Measurements from ENCODE around the gene MKLN1. TPM values are rescaled to one million over a fixed set of nuclear protein-coding genes. Genes with fewer than 3 reads are reported as not detected.
A peak's percentile ranks its signal among the peaks of the same experiment; 100 is the strongest.

Gene MKLN1
- total RNA-seq, 8 experiments from 2014 or later: 19.7 to 65.6 (median 30.5) TPM

DNA sequence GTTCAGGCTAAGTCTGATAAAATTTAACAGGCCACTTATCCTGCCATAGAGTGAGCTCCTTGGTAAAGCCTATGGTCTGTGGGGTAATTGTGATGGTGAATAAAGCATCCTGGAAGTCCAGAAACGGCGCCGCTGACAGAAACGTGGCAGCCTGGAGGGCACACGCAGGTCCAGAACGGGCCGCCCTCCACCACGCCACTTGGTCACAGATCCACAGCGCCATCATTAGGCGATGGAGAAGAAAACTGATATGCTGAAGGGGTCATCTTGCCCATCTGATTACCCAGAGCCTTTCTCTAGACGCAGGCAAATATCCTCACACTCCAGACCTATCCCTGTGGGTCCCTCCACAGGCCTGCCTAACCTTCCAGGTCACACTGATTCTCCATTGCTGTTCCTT is 190.9 kb downstream of the MKLN1 start:
- Histone ChIP-seq H3K27ac (no peak overlapping the region), H3K4me3 (no peak overlapping the region), H3K4me1 (replicated peaks in 1 of 2) (peaks cover 0 to 4% of the 10 kb centered on the region in 2 donors)
- whole genome bisulfite sequencing, 10 experiments: 70 to 96% (median 94%) methylated on average over 1 to 11 of the region's 11 CpGs; no CpG with 5 or more reads in 5 of the 10 experiments
- no peak for ATAC-seq (replicated peaks in 6 of 8)
- in situ Hi-C loops (cut with MboI; ENCODE audit: low pct_unique_long_range_greater_than_20kb in 2 of 9, low sequenced_read_pairs in 9 of 9, unreplicated experiment in 9 of 9): loop anchor here in 2 of 9 experiments (10.0 kb wide), 1 partner anchor 136 kb away; no protein-coding TSS in a partner anchor

DNA sequence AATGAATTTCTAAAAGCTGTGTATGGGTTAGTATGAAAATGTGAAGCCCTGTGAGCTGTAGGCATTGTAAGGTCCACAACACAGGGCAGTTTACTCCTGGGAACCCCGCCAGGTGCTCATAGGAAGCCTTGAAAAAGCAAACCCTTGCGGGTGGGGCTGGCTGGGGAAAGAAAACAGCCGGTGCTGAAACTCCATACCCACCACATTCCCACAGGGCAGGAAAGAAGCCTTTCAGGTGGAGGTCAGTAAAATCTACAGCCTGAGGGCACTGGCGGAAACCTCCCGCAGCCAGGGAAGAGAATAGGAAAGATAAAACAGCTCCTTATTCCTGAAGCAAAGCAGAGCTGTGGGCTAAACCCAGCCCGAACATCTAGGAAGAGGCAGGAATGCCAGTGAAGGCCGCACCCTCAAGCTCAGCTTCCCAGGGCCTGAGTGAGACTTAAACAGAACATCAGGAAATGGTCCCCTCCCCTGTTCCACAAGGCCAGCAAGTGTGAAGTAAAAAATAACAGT is 194.0 kb downstream of the MKLN1 start:
- H3K4me1 ChIP-seq (replicated peaks in 1 of 2): peaks cover 4 to 8% of the 10 kb centered on the region in 2 donors
- in situ Hi-C loops (cut with MboI; ENCODE audit: low pct_unique_long_range_greater_than_20kb in 2 of 9, low sequenced_read_pairs in 9 of 9, unreplicated experiment in 9 of 9): no loop called here
- H3K4me3 ChIP-seq: no peak overlapping the region
- ATAC-seq (replicated peaks in 6 of 8): peak in 4 of 8 experiments; percentile 35 to 87 (median 67)
- 36 to 100% (median 77%) methylated on average over 1 to 6 of the region's 7 CpGs; no CpG with 5 or more reads in 3 of the 10 experiments for WGBS, 10 experiments
- H3K27ac ChIP-seq: no peak overlapping the region

DNA sequence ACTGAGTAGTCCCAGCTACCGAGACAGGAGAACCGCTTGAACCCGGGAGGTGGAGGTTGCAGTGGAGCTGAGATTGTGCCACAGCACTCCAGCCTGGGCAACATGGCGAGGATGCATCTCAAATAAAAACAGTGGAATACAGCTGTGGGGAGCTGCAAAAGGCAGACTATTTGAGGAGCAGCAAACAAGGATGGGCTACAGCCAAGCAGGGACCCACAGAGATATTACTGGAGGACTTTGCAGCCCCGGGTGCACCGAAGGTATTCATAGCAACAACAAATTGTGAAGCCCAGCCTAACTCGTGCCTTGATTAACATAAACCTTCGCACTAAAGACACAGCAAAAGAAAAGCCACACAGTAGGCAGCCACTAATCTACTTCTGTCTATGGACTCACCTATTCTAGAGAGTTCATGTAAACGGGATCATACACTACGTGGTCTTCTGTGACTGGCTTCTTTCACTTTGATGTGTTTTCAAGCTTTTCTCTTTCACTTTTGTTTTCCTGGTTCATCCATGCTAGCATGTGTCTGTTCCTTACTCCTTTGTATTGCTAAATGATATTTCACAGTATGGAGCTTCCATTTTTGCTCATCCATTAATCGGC is 194.8 kb downstream of the MKLN1 start:
- Histone ChIP-seq H3K4me1 (replicated peaks in 1 of 2) (peaks cover 4 to 8% of the 10 kb centered on the region in 2 donors), H3K27ac (no peak overlapping the region), H3K4me3 (no peak overlapping the region)
- ATAC-seq (replicated peaks in 6 of 8): peak in 3 of 8 experiments; percentile 6 to 11 (median 8)
- 58 to 94% (median 76%) methylated on average over 1 to 11 of the region's 11 CpGs for WGBS, 10 experiments
- in situ Hi-C loops (cut with MboI; ENCODE audit: low pct_unique_long_range_greater_than_20kb in 2 of 9, low sequenced_read_pairs in 9 of 9, unreplicated experiment in 9 of 9): no loop called here

DNA sequence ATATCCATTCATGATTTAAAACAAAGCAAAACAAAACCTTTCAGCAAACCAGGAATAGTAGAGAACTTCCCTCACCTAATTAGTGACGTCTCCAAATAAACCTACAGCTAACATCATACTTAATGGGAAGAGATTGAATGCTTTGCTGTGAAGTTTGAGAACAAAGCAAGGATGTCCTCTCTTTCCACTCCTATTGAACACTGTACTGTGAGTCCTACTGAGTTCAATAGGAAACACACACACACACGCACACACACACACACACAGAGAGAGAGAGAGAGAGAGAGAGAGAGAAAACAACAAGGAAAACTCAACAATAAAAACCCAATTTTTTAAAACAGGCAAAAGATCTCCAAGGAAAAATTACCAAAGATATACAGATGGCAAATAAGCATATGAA is 196.4 kb downstream of the MKLN1 start:
- no peak overlapping the region for H3K4me3 ChIP-seq
- WGBS, 10 experiments: 78% methylated on average over 2 of the region's 2 CpGs; no CpG with 5 or more reads in 9 of the 10 experiments
- H3K27ac ChIP-seq: no peak overlapping the region
- peaks cover 4 to 8% of the 10 kb centered on the region in 2 donors for H3K4me1 ChIP-seq (replicated peaks in 1 of 2)
- ATAC-seq (replicated peaks in 6 of 8): no peak
- in situ Hi-C loops (cut with MboI; ENCODE audit: low pct_unique_long_range_greater_than_20kb in 2 of 9, low sequenced_read_pairs in 9 of 9, unreplicated experiment in 9 of 9): no loop called here

DNA sequence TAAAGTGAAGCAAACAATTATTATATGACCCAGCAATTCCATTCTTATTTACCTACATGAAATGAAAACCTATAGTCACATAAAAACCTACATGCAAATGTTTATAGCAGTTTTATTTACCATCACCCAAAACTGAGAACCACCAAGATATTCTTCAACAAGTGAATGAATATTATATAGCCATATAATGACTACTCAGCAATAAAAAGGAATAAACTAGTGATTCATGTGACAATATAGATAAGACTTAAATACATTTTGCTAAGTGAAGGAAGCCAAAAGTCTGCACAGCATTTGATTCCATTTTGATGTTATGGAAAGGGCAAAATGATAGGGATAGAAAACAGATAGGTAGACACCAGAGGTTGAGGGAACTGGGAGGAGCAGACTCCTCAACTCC is 197.0 kb downstream of the MKLN1 start:
- no peak for ATAC-seq (replicated peaks in 6 of 8)
- peaks cover 4 to 9% of the 10 kb centered on the region in 2 donors for H3K4me1 ChIP-seq (replicated peaks in 1 of 2)
- H3K27ac ChIP-seq: no peak overlapping the region
- in situ Hi-C loops (cut with MboI; ENCODE audit: low pct_unique_long_range_greater_than_20kb in 2 of 9, low sequenced_read_pairs in 9 of 9, unreplicated experiment in 9 of 9): loop anchor here in 1 of 9 experiments (25.0 kb wide), 1 partner anchor 138 kb away; no protein-coding TSS in a partner anchor
- no peak overlapping the region for H3K4me3 ChIP-seq

DNA sequence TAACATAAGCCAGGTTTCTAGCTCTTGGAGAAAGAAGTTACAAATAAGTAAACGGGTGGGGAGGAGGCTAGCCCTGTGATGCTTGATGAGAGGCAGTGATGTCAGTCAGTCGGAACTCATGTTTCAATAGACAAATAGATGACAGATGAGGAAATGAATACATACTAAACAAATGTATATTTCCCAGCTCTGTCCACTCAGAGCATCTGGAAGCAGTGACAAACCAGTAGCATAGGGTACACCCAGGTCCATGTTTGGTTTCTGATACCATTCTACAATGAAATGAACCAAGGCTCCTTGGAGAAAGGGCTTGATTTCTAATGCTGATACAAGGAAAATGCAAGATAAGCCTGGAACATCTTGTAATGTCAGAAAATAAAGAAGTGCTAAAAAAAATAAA is 198.1 kb downstream of the MKLN1 start:
- in situ Hi-C loops (cut with MboI; ENCODE audit: low pct_unique_long_range_greater_than_20kb in 2 of 9, low sequenced_read_pairs in 9 of 9, unreplicated experiment in 9 of 9): loop anchor here in 1 of 9 experiments (25.0 kb wide), 1 partner anchor 136 kb away; no protein-coding TSS in a partner anchor
- ATAC-seq (replicated peaks in 6 of 8): peak in 2 of 8 experiments; percentile 54 to 67
- Histone ChIP-seq H3K4me1 (replicated peaks in 1 of 2) (peaks cover 4 to 11% of the 10 kb centered on the region in 2 donors), H3K27ac (no peak overlapping the region), H3K4me3 (no peak overlapping the region)
- 0 to 100% (median 80%) methylated on average over 1 to 2 of the region's 2 CpGs; no CpG with 5 or more reads in 2 of the 10 experiments for WGBS, 10 experiments

DNA sequence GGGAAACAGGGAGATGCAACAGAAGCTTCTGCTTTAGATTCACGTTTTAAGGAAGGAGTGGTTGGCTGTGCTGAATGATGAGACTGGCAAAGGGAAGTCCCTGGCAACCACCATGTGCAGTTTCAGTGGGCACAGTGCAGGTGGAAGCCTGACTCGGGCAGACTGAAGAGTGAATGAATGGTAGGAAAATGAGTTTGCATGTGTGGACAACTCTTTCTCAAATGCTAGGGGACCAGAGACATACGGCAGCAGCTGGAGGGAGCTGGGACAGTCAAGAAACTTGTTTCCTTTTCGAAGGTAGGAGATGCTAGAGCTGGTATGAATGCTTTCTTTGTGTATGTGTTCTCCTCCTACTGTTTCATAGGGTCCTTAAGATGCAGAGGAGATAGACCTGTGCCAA is 199.8 kb downstream of the MKLN1 start:
- no peak overlapping the region for H3K4me3 ChIP-seq
- H3K4me1 ChIP-seq (replicated peaks in 1 of 2): peaks cover 4 to 7% of the 10 kb centered on the region in 2 donors
- 14 to 100% (median 76%) methylated on average over 1 to 4 of the region's 4 CpGs; no CpG with 5 or more reads in 2 of the 10 experiments for WGBS, 10 experiments
- in situ Hi-C loops (cut with MboI; ENCODE audit: low pct_unique_long_range_greater_than_20kb in 2 of 9, low sequenced_read_pairs in 9 of 9, unreplicated experiment in 9 of 9): loop anchor here in 1 of 9 experiments (25.0 kb wide), 1 partner anchor 135 kb away; no protein-coding TSS in a partner anchor
- ATAC-seq (replicated peaks in 6 of 8): no peak
- no peak overlapping the region for H3K27ac ChIP-seq

DNA sequence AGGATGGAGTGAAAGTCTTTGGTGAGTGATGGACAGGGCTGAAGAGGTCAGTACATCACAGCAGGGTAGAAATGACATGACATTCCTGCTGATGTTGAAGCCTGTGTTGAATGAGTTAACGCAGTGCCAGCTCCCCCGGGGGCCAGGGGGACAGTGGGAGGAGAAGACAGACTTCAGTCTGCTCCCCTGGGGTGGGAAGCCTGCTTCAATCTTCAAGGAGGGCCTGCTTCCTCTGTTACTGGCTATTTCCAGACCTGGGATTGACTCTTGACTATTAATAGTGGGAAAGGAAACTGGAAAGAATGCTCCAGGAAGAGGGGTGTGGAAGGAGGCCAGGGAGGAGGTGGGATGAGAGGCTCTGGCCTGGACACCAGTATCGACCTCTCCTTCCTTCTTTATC is 201.5 kb downstream of the MKLN1 start:
- H3K4me1 ChIP-seq (replicated peaks in 1 of 2): peaks cover 4% of the 10 kb centered on the region in 2 donors
- no peak overlapping the region for H3K27ac ChIP-seq
- H3K4me3 ChIP-seq: no peak overlapping the region
- WGBS, 10 experiments: 30 to 80% (median 60%) methylated on average over 1 to 3 of the region's 3 CpGs; no CpG with 5 or more reads in 1 of the 10 experiments
- ATAC-seq (replicated peaks in 6 of 8): no peak
- in situ Hi-C loops (cut with MboI; ENCODE audit: low pct_unique_long_range_greater_than_20kb in 2 of 9, low sequenced_read_pairs in 9 of 9, unreplicated experiment in 9 of 9): loop anchor here in 1 of 9 experiments (25.0 kb wide), 1 partner anchor 133 kb away; no protein-coding TSS in a partner anchor

DNA sequence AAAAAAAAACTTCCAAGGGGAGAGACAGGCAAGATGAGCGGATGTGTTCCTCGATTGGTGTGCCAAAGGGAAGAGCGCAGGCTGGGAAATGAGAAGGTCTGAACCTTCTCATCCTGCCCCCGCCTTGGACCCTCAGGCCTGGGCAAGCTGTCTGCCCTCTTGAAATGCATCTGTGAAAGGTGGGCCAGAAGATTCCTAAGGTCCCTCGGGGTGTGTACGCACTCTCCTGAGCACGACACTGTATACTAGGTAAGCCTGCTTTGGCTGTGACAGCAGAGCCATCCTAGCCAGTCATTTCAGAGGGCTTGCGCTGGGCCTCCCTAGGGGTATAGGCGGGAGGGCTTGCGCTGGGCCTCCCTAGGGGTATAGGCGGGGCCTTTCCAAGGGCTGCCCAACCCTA is 201.9 kb downstream of the MKLN1 start:
- peak in 3 of 8 experiments; percentile 19 to 52 (median 37) for ATAC-seq (replicated peaks in 6 of 8)
- H3K4me1 ChIP-seq (replicated peaks in 1 of 2): peaks cover 1 to 2% of the 10 kb centered on the region in 2 donors
- 96 to 100% (median 100%) methylated on average over 1 to 6 of the region's 11 CpGs; no CpG with 5 or more reads in 5 of the 10 experiments for WGBS, 10 experiments
- no peak overlapping the region for H3K4me3 ChIP-seq
- in situ Hi-C loops (cut with MboI; ENCODE audit: low pct_unique_long_range_greater_than_20kb in 2 of 9, low sequenced_read_pairs in 9 of 9, unreplicated experiment in 9 of 9): loop anchor here in 1 of 9 experiments (25.0 kb wide), 1 partner anchor 133 kb away; no protein-coding TSS in a partner anchor
- H3K27ac ChIP-seq: no peak overlapping the region

DNA sequence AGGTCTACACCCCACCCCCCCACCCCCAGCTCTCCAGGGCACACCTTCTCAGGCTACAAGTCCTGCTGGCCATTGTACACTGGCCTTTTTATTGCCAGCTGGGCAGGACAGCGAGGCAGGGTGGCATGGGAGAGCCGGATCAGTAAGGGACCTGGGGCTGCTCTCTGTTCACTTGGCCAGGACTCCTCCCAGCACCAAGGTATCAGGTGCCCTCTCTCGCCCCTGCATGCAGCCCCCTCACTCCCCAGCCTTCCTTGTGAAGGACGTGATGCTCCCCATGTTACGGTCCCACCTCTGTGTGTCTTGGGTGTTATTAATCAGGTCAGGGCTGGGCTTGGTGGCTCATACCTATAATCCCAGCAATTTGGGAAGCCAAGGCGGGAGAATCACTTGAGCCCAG is 202.5 kb downstream of the MKLN1 start:
- H3K4me3 ChIP-seq: no peak overlapping the region
- H3K27ac ChIP-seq: no peak overlapping the region
- in situ Hi-C loops (cut with MboI; ENCODE audit: low pct_unique_long_range_greater_than_20kb in 2 of 9, low sequenced_read_pairs in 9 of 9, unreplicated experiment in 9 of 9): loop anchor here in 1 of 9 experiments (25.0 kb wide), 1 partner anchor 132 kb away; no protein-coding TSS in a partner anchor
- ATAC-seq (replicated peaks in 6 of 8): no peak
- H3K4me1 ChIP-seq (replicated peaks in 1 of 2): peaks cover 0 to 2% of the 10 kb centered on the region in 2 donors
- no CpG with 5 or more reads among the region's 6 CpGs for WGBS, 10 experiments

DNA sequence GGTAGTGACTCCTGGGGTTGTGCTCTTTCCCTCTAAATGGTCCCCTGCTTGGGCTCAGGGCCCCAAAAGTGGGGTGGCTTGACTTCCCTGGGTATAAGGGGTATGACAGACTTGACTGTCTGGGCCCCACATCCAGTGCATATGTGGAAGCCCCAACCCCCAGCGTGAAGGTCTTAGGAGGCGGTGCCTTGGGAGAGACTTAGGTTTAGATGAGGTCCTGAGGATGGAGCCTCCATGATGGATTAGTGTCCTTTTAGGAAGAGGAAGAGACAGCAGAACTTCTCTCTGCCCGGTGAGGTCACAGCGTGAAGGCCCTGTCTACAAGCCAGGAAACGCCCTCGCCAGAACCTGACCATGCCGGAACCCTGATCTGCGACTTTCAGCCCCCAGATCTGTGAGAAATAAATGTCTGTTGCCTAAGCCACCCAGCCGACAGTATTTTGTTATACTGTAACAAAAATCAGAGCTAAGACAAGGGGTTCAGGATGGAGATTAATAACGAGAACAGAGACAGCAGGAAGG is 205.0 kb downstream of the MKLN1 start:
- ATAC-seq (replicated peaks in 6 of 8): no peak
- Histone ChIP-seq H3K27ac (no peak overlapping the region), H3K4me1 (replicated peaks in 1 of 2) (peaks cover 0 to 2% of the 10 kb centered on the region in 2 donors), H3K4me3 (no peak overlapping the region)
- WGBS, 10 experiments: 91 to 100% (median 94%) methylated on average over 3 to 9 of the region's 10 CpGs; no CpG with 5 or more reads in 6 of the 10 experiments
- in situ Hi-C loops (cut with MboI; ENCODE audit: low pct_unique_long_range_greater_than_20kb in 2 of 9, low sequenced_read_pairs in 9 of 9, unreplicated experiment in 9 of 9): loop anchor here in 1 of 9 experiments (25.0 kb wide), 1 partner anchor 130 kb away; no protein-coding TSS in a partner anchor

DNA sequence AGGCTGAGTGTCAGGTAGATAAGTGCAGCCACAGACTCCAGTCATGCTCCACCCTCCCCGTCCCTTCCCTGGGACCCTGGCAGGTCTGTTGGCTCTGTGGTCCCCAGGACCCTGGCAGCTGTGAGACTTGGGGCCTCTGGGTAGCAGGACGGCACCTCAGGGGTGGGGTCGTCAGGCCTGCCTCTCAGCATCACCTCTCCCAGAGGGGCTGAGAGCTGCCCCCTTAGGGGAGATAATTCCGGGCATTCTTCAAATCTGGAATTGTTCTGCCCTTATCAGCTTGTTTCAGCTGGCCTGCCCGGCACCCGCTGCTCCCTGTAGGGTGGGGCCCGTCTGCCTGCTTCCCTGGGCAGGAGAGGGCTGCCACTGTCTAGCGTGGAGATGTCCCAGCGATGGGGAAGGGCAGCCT is 205.5 kb downstream of the MKLN1 start:
- H3K4me1 ChIP-seq (replicated peaks in 1 of 2): peaks cover 0 to 2% of the 10 kb centered on the region in 2 donors
- H3K27ac ChIP-seq: no peak overlapping the region
- WGBS, 10 experiments: 60 to 100% methylated on average over 2 to 4 of the region's 9 CpGs; no CpG with 5 or more reads in 8 of the 10 experiments
- H3K4me3 ChIP-seq: no peak overlapping the region
- in situ Hi-C loops (cut with MboI; ENCODE audit: low pct_unique_long_range_greater_than_20kb in 2 of 9, low sequenced_read_pairs in 9 of 9, unreplicated experiment in 9 of 9): loop anchor here in 1 of 9 experiments (25.0 kb wide), 1 partner anchor 129 kb away; no protein-coding TSS in a partner anchor
- no peak for ATAC-seq (replicated peaks in 6 of 8)
